Pancreas (tissue), 10 donors: Measurements from ENCODE around the gene CAPN13. TPM values are rescaled to one million over a fixed set of nuclear protein-coding genes. Genes with fewer than 3 reads are reported as not detected.
A peak's percentile ranks its signal among the peaks of the same experiment; 100 is the strongest.

Experiments
- ATAC-seq, 4 donors: fragments of 200-7000 bp; cut with Tn5 transposase; one replicate each; pipeline versions ENCODE4 v1.8.0 to v1.9.1; 2020; ENCODE audit warnings: mild to moderate bottlenecking in 4 of 4, moderate library complexity in 4 of 4
- DNase-seq, 6 donors: peaks; one replicate each; pipeline ENCODE4 v3.0.0-alpha.2; 2020
- FAIRE-seq: peaks from 2 replicates; lab custom pipeline; 2012; peaks lifted over from hg19 to GRCh38; lab: Jason Lieb, UNC
- H3K27ac ChIP-seq, 4 donors: fragments of 200-600 bp; sonication (generic); 1 replicate in 3 of 4; 2 replicates in 1 of 4; pipeline versions ENCODE4 v1.5.0 to v1.8.0; 2020
- H3K27me3 ChIP-seq, 4 donors: fragments of 200-600 bp; one replicate each; pipeline ENCODE4 v1.8.0; 2021
- H3K36me3 ChIP-seq, 3 donors: fragments of 200-600 bp; sonication (generic) in 1 of 3; one replicate each; pipeline versions ENCODE4 v1.5.0 to v1.8.0; 2020 to 2021
- H3K4me1 ChIP-seq, 3 donors: fragments of 200-600 bp; one replicate each; pipeline ENCODE4 v1.8.0; 2021
- H3K4me3 ChIP-seq, 4 donors: fragments of 200-600 bp; sonication (generic) in 2 of 4; one replicate each; pipeline versions ENCODE4 v1.5.0 to v1.8.0; 2020 to 2021
- H3K9me3 ChIP-seq, 4 donors: fragments of 200-600 bp; one replicate each; pipeline ENCODE4 v1.8.0; 2021
- CTCF ChIP-seq, 4 donors: fragments of 200-600 bp; sonication (generic) in 3 of 4; IDR thresholded peaks; one replicate each; pipeline versions ENCODE4 v1.5.0 to v1.8.0; 2021; ENCODE audit warnings: antibody characterized with exemption in 4 of 4
- WGBS, 2 donors: extraction: QIAGEN DNeasy Blood & Tissue Kit; methylation state at CpG; one replicate each; pipeline ENCODE4 v1.1.7; 2013; 5-methylcytosine and 5-hydroxymethylcytosine counted together
- intact Hi-C, 3 donors: fragments of 100-400 bp; cut with DNase I; formaldehyde crosslinking; loops; one replicate each; pipeline versions ENCODE4 v1.11.1 to v1.14.2; 2022
- polyA plus RNA-seq, 2 donors: library from polyadenylated mRNA; stranded (reverse); fragments of 200-250 nt; gene quantifications; one replicate each; pipeline ENCODE4 v1.2.3, GENCODE V29; 2013
- total RNA-seq, 6 donors: library from RNA; stranded (reverse); fragmentation: NEBNext Ultra II Directional in 4 of 6; extraction: Animal tissue kit (Norgen Biotek cat#: 25700) in 4 of 6; gene quantifications; one replicate each; pipeline versions ENCODE4 v1.2.1 to v1.2.4, GENCODE V29; 2021 to 2023
- donor health status: healthy with polysubstance abuse.
- donor health status: DM: no; HTN: no; CAD: no; lungs with moderate emphysema.
- donor health status: DM: no; HTN: no; CAD: no.
- donor health status: control.
- donor health status: control.
- donor health status: Bipolar disorder and iron deficiency.
- donor health status: DM: yes; HTN: yes; CAD: no.
- donor health status: DM: no; HTN: no; CAD: no.
- donor health status: DM: no; HTN: no; CAD: no.
- donor health status: DM: yes; HTN: yes; CAD: no.

CAPN13 gene
- total and polyA plus RNA-seq, 8 donors: 2.7 to 18.3 (median 6.5) TPM

GRCh38 chr2:30800159-30800558, 7.1 kb downstream of the CAPN13 start:
- no peak for FAIRE-seq
- Histone ChIP-seq H3K9me3 (no peaks in the 10 kb centered on the region), H3K4me1 (peaks cover 6 to 12% (median 6%) of the 10 kb centered on the region in 3 donors), H3K27me3 (no peaks in the 10 kb centered on the region), H3K36me3 (no peaks in the 10 kb centered on the region), H3K27ac (no peak overlapping the region), H3K4me3 (no peak overlapping the region)
- WGBS, 2 donors: 95 to 97% methylated on average over 5 of the region's 5 CpGs
- no peak for DNase-seq
- intact Hi-C loops: no loop called here
- no peak for TF ChIP-seq CTCF (IDR thresholded peaks at IDR 0.05)
- ATAC-seq: no peak

GRCh38 chr2:30799366-30799765, 7.9 kb downstream of the CAPN13 start:
- Histone ChIP-seq H3K27me3 (no peaks in the 10 kb centered on the region), H3K9me3 (no peaks in the 10 kb centered on the region), H3K36me3 (no peaks in the 10 kb centered on the region), H3K4me3 (no peak overlapping the region), H3K4me1 (peaks cover 6 to 12% (median 6%) of the 10 kb centered on the region in 3 donors), H3K27ac (no peak overlapping the region)
- FAIRE-seq (no peak), DNase-seq (no peak), ATAC-seq (no peak)
- TF ChIP-seq CTCF (IDR thresholded peaks at IDR 0.05): no peak
- intact Hi-C loops: no loop called here
- 70 to 96% methylated on average over 5 of the region's 5 CpGs for WGBS, 2 donors

GRCh38 chr2:30798536-30798991, 8.7 kb downstream of the CAPN13 start:
- 43 to 46% methylated on average over 6 of the region's 6 CpGs for WGBS, 2 donors
- ATAC-seq: peak in 3 of 4 donors; percentile 55 to 71 (median 65)
- Histone ChIP-seq H3K27me3 (no peaks in the 10 kb centered on the region), H3K4me3 (no peak overlapping the region), H3K36me3 (no peaks in the 10 kb centered on the region), H3K27ac (peak overlapping the region in 2 of 4 donors; percentile 11 to 25), H3K4me1 (peaks cover 6 to 12% (median 6%) of the 10 kb centered on the region in 3 donors), H3K9me3 (no peaks in the 10 kb centered on the region)
- FAIRE-seq: no peak
- DNase-seq: no peak
- intact Hi-C loops: no loop called here
- no peak for TF ChIP-seq CTCF (IDR thresholded peaks at IDR 0.05)

GRCh38 chr2:30797381-30798015, 9.7 kb downstream of the CAPN13 start:
- no peaks in the 10 kb centered on the region for H3K27me3 ChIP-seq
- DNase-seq: no peak
- intact Hi-C loops: no loop called here
- no peak for FAIRE-seq
- TF ChIP-seq CTCF (IDR thresholded peaks at IDR 0.05): no peak
- H3K27ac ChIP-seq: no peak overlapping the region
- H3K36me3 ChIP-seq: no peaks in the 10 kb centered on the region
- ATAC-seq: no peak
- no peak overlapping the region for H3K4me3 ChIP-seq
- H3K9me3 ChIP-seq: no peaks in the 10 kb centered on the region
- peaks cover 6 to 12% (median 6%) of the 10 kb centered on the region in 3 donors for H3K4me1 ChIP-seq
- 84 to 92% methylated on average over 8 of the region's 8 CpGs for WGBS, 2 donors

GRCh38 chr2:30796699-30797098, 10.5 kb downstream of the CAPN13 start:
- intact Hi-C loops: no loop called here
- TF ChIP-seq CTCF (IDR thresholded peaks at IDR 0.05): no peak
- H3K27me3 ChIP-seq: no peaks in the 10 kb centered on the region
- H3K9me3 ChIP-seq: no peaks in the 10 kb centered on the region
- FAIRE-seq (no peak), ATAC-seq (peak; percentile 64 to 97 (median 86)), DNase-seq (peak in 2 of 6 donors; percentile 37 to 49)
- peaks cover 6 to 12% (median 6%) of the 10 kb centered on the region in 3 donors for H3K4me1 ChIP-seq
- WGBS, 2 donors: 14 to 16% methylated on average over 4 of the region's 4 CpGs
- no peaks in the 10 kb centered on the region for H3K36me3 ChIP-seq
- no peak overlapping the region for H3K4me3 ChIP-seq
- no peak overlapping the region for H3K27ac ChIP-seq
